PC-9 (cell line): ENCODE results near the gene SH3PXD2A.

Source experiments
- CTCF ChIP-seq: fragments of 200-600 bp; sonication (generic); conservative IDR thresholded peaks from 2 replicates; pipeline ENCODE4 v1.6.1; 2017; ENCODE audit warnings: mixed run types, antibody characterized with exemption, mild to moderate bottlenecking, moderate library complexity
- EZH2 ChIP-seq: fragments of 200-600 bp; sonication (generic); IDR thresholded peaks from 2 replicates; pipeline ENCODE4 v1.8.0; 2017; ENCODE audit warnings: antibody characterized with exemption, low read depth

- no peak for TF ChIP-seq CTCF
- no peak for TF ChIP-seq EZH2
Observed at GRCh38 chr10:103683851-103684250, 171.5 kb downstream of the SH3PXD2A start.
